HG02623 (cell line): ENCODE measurements around the gene FAM227A.

Experiments
- ATAC-seq: cut with Tn5 transposase; IDR thresholded peaks from one replicate; pipeline ENCODE4 v1.9.1; 2021; ENCODE audit warnings: moderate library complexity; ENCODE audit not compliant: unreplicated experiment

Gene FAM227A

GRCh38 chr22:38549101-38549894 lies 106.9 kb downstream of the FAM227A start:
- no peak for ATAC-seq

GRCh38 chr22:38540701-38541100 lies 115.5 kb downstream of the FAM227A start:
- ATAC-seq: no peak

GRCh38 chr22:38531251-38531938 lies 124.8 kb downstream of the FAM227A start:
- ATAC-seq: no peak
